Kidney tubule cell (primary cell): ENCODE measurements around the gene LIN7B.

Source experiments
- DNase-seq: peaks from one replicate; pipeline ENCODE4 v3.0.0-alpha.2; 2018; ENCODE audit warnings: low spot score

LIN7B gene

DNA sequence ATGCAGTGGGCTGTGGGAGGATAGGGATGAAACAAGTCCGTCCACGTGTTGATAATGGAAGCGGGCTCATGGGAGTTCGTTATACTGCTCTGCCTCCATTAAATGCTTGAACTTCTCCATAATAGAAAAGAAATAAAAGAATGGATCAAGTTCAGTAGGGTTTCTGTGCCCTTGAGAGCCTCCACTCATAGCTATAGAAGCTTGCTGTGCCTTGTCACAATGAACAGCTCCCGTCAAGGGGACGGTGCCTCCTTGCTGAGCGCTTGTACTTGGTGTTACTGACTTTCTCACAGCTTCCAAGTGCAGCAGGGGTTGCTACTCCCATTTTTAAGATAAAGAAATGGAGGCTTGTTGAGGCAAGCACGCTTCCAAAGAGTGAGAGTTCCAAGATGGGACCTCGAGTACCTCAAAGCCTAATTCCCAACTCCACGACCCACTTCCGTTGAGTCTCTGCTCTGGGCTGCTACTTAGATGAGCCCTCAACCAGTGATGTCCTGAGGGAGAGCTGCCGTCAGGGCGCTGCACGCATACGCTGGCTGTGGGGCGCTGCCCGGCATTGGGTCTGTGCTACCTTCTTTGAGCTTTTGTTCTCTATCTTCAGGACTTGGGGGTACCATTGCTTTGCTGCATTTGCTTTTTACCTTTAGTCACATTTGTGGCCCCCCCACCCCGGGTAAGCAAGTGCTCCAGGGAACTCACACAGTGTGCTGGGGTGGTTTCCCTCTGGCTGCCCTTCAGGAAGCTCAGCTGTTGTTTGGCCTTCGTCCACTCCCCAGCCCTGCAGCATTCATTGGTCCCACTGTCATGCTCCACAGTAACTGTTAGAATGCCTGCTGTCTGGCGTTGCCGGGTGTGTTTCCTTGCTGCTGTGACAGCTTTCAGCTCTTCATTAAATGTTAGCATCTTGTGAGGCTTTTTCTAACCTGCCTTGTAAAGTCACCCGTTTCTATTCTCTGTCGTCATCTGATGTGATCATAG is 19.4 kb upstream of the LIN7B start:
- DNase-seq = no peak

DNA sequence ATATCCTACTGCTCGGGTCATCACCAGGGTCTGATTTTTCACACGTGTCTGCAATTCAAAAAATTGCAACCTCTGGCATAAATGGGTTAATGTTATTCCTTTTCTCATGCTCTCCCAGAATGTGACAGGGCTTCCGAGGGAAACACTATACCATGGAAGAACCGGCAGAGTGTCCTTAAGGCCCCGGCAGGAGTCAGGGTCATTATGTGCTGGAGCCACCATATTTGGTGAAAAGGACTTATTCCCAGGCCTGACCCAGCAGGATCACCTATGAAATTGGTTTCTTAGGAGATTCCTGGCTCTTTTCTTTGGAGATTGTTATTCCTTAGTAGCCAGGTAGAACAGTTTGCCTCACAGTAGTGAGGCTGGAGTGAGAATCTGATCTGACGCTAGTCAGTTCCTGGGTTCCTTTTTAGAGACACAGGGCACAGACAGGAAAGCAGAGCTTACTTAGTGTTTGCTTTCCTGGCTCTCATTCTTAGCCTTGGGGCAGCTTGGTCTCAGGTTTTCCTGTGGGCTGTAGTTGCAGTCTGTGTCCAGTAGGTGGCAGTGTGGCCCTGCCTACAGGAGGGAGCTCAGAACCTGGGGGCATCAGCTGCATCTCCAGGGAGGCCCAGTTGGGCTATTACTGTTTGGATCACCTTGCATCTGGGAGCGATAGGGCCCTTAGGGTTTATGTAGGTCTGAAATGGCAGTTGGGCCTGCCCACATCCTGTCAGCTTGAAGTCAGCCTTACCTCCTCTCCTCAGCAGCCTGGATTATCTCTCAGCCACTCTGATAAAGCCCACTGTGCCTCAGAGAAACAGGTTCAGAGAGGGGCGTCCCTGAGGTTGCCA is 16.5 kb upstream of the LIN7B start:
- peak; percentile 76 for DNase-seq

DNA sequence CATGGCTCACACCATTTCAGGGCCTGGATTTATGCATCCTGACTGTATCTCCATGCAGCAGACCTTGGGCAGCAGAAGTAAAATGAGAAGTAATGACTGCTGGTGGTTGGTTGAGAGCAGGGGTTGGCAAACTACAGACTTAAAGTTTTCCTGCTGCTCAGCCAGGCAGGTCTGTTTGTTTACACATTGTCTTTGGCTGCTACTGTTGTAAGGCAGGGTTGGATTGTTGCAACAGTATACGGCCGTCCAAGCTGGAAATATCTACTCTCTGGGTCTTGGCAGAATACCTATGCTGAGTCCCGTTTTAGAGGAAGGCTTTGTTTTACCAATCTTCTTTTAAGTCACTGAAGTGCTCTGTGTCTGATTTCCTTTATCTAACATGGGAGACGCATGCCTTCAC is 15.4 kb upstream of the LIN7B start:
- DNase-seq = no peak

DNA sequence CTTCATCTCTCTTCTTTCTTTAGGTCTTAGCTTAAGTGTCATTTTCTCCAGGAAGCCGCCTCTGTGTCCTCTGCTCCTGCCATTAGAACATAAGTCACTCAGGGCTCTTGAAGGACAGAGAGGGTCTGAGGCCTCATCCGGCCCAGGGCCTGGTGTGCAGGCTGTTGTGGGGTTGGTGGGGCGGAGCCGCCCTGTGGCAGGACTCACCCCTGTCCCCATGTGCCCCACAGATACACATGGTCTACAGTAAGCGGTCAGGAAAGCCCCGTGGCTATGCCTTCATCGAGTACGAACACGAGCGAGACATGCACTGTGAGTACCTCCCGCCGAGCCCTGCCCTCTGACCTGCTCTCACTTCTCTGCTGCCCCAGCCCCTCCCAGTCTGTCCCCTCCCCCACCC is 13.0 kb upstream of the LIN7B start:
- no peak for DNase-seq

DNA sequence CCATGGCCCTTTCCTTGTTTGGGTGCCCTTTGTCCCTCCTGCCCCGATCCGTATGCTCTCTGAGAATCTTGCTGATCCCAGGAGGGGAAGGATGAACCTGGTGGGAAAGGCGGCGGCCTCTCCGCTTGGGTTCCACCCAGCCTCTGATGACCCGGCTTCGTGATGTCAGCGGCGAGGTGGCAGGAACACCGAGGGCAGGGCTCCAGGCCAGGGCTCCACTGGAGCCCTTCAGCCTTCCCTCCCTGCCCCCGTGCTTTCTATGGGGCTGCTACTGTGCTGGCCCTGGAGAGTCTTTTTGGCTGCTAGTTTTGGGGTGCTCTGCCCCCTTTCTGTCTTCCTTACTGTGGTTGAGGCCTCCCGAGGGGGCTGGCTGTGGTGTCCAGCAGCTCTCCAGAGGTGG is 11.9 kb upstream of the LIN7B start:
- DNase-seq = no peak

DNA sequence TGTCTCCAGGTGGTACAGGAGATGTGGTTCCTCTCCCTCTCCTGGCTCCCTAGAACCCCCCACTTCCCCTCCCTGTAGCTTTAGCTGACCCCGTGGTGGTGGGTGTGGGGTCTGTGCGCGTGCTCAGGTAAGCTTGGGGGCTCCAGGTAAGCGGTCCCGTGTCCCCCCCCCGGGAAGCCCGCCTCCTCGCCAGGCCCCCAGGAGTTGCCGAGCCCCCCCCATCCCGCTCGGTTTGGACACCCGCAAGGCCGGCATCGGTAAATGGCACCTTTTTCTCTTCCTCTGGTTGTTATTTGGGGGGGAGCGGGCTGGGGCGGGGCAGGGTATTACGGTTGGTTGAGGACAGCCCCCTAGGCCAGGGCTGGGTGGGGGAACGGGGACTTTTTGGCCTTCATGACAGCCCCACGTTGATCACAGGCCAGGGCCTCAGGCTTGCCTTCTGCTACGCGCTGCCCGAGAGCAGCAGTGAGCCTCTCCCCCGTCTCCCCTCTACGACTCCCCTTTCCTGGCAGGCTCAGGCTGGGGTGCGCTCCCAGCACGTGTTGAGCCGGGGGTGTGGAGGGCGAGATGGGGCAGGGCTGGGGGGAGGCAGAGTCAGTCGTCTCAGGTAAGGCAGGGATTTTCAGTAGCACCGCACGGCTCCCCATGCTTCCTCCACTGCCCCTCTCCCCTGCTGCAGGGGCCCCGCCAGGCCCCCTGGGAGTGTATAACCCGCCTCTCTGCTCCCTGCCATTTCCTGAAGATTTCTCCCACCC is 10.7 kb upstream of the LIN7B start:
- DNase-seq = no peak

DNA sequence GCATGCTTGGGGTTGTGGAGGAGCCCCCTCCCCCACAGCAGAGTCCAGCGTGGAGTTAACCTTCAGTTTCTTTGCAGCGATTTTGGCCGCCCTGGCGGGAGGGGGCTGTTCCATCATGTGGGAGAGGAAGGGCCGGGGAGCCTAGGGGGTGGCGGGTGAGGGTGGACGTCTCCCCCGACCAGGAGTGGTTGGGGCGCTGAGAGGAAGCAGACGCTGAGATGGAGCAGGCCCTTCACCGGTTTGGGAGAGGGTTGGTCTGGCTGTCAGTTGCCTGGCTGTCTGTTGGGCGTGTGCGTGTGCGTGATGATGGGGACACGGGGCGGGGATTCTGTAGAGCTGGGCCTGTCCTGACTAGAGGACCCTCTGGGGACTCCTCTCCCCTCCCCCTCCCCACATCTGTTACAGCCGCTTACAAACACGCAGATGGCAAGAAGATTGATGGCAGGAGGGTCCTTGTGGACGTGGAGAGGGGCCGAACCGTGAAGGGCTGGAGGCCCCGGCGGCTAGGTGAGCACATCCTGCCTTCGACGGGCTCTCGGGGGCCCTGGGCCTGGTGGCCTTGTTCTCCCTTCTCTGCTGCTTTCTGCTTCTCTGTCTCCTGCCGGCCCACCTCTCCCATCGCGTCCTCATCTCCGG is 9.8 kb upstream of the LIN7B start:
- no peak for DNase-seq

DNA sequence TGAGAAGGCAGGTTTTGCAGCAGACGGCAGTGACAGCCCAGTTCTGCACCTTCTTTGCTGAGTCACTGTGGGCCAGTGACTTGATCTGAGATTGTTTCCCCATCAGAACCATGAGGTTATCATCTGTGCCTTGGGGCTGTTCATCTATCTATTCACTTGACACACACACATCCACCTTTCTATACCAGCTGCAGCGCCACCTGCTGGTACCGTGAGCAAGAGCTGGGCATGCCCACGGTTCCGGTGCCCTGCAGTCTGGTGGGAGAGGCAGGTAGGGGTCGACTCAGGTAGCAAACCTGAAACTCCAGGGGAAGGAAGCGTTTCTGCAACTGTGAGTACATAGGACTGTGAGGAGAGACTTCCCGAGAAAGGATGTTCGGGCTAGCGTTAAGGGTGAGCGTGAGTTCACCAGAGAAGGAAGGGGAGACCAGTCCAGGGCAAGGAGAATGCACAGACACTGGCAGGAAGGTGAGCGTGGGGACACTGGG is 7.5 kb upstream of the LIN7B start:
- DNase-seq = peak; percentile 64

DNA sequence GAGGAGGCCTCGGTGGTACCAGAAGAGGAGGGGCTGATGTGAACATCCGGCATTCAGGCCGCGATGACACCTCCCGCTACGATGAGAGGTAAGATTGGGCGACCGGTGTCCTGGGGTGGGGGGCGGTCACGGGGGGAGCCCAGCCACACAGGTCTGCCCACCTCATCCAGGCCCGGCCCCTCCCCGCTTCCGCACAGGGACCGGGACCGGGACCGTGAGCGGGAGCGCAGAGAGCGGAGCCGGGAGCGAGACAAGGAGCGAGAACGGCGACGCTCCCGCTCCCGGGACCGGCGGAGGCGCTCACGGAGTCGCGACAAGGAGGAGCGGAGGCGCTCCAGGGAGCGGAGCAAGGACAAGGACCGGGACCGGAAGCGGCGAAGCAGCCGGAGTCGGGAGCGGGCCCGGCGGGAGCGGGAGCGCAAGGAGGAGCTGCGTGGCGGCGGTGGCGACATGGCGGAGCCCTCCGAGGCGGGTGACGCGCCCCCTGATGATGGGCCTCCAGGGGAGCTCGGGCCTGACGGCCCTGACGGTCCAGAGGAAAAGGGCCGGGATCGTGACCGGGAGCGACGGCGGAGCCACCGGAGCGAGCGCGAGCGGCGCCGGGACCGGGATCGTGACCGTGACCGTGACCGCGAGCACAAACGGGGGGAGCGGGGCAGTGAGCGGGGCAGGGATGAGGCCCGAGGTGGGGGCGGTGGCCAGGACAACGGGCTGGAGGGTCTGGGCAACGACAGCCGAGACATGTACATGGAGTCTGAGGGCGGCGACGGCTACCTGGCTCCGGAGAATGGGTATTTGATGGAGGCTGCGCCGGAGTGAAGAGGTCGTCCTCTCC is 6.3 kb upstream of the LIN7B start:
- no peak for DNase-seq

DNA sequence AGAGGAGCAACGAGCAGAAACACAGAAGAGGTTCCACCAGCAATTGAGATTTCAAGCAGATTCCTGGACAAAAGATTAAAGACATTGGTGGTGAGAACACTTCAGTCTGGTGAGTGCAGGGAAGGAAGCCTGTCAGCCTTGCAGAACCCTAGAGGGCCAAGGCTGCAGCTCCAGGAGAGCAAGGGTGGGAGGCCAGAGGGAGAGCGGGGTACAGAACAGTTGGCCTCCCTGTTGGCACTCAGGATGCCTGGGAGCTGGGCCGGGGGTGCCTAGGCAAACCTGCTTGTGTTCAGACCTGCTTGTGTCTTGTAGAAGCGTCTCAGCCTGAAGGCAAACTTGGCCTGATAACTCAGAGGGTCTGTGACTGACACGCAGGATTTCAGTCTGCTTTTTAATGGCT is 5.1 kb upstream of the LIN7B start:
- DNase-seq = no peak

DNA sequence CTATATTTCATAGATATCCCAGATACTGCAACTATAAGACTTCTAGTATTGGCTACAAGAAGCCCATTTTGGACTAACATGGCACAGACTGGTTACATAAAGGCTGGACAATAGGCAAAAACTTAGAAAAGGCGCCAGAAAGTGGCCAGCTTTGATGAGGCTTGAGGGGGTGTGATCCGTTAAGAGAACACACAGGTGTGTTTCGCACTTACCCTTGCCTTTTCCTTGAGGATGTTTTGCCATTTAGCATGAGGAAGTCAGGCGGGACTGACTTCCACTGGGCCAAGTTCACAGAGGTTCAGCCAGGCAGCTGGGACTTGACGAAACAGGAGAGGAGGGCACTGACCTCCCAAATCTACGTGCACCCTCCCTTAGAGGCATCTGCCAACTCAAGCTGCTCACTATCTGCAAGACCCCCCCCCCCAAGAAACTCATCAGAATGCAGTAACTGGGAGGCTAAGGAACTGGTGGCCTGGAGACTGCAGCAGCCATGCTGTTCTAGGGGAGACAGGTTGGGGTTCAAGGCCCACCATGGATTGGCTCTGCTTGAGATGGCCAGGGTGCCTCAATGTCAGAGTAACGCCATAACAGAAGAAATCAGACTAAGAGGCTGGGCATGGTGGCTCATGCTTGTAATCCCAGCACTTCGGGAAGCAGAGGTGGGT is 4.5 kb upstream of the LIN7B start:
- no peak for DNase-seq

DNA sequence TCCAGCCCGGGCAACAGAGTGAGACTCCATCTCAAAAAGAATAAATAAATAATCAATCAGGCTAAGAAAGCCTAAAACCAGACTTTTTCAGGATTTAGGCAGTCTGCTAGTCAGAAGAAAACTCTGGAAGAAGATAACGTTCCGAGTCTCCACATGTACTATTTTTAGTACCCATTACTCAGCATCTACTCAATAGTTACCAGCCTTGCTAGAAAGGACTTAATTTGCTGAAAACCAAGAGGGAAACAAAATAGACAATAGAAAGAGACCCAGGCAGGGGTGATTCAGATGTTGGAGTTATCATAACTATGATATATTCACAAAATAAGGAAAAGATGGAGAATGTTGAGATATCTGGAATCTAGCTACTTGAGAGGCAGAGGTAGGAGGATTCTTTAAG is 3.6 kb upstream of the LIN7B start:
- DNase-seq = no peak

DNA sequence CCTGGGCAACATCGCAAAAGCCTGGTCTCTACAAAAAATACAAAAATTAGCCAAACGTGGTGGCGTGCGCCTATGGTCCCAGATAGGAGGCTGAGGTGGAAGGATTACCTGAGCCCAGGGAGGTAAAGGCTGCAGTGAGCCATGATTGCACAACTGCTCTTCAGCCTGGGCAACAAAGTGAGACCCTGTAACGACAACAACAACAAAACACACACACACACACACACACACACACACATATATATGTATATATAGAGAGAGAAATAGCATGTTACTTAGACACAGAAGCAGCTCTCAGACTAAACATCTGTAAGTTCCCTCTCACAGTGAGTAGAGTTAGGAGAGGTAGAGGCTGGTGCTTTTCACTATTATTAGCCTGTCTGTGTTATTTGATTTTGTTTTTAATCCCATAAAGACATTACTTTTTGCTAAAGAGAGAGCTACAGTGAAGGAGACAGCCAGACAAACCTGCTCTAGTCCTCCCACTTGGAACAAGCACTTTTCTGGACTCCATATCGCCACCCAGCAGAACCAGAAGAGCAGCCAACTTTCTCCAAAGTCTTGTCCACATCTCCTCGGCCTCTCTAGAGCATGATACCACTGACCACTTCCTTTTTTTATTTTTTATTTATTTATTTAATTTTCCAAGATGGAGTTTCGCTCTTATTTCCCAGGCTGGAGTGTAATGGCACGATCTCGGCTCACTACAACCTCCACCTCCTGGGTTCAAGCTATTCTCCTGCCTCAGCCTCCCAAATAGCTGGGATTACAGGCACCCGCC is 2.8 kb upstream of the LIN7B start:
- DNase-seq = no peak

DNA sequence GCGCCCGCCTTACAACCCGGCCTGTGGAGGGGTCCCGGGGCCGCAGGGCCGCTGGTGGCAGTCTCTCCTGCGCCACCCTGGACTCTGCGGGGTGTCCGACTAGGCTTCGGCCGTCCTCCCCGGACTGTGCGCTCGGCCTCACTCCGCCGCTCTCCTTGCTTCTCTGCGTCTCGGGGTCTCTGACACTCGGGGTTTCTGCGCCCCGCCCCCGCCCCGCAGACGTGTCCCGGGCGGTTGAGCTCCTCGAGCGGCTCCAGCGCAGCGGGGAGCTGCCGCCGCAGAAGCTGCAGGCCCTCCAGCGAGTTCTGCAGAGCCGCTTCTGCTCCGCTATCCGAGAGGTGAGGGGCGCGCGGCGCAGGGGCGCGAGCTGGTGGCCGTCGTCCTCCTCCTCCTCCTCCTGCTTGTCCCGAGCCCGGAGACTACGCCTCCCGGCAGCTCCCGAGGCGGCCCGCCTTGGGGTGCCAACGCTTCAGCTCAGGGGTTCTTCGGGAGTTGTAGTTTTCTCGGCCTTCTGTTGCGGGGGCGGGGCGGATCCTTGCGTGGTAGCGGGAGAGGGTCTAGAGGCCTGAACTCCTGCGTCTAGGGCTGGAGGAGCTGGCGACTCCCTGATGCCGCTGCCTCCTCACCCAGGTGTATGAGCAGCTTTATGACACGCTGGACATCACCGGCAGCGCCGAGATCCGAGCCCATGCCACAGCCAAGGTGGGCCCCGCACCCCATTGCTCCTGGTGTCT is 627 bp downstream of the LIN7B start:
- DNase-seq = no peak

DNA sequence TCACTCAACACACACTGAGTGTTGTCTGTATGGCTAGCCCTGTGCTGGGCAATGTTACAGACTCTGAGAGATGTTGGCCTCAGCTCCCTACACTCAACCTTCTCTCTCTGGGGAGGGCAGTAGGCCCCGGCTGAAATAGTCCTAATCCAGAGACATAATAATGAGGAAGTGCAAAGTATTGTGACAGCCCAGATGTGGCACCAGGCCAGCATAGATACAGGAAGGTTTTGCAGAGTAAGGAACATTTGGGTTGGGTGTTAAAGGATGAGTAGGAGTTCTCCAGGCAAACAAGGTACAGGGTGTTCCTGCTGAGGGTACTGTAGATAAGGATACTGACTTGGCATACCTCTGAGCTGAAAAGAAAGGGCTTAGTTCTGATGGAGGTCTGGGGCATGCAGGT is 2.4 kb downstream of the LIN7B start:
- no peak for DNase-seq

DNA sequence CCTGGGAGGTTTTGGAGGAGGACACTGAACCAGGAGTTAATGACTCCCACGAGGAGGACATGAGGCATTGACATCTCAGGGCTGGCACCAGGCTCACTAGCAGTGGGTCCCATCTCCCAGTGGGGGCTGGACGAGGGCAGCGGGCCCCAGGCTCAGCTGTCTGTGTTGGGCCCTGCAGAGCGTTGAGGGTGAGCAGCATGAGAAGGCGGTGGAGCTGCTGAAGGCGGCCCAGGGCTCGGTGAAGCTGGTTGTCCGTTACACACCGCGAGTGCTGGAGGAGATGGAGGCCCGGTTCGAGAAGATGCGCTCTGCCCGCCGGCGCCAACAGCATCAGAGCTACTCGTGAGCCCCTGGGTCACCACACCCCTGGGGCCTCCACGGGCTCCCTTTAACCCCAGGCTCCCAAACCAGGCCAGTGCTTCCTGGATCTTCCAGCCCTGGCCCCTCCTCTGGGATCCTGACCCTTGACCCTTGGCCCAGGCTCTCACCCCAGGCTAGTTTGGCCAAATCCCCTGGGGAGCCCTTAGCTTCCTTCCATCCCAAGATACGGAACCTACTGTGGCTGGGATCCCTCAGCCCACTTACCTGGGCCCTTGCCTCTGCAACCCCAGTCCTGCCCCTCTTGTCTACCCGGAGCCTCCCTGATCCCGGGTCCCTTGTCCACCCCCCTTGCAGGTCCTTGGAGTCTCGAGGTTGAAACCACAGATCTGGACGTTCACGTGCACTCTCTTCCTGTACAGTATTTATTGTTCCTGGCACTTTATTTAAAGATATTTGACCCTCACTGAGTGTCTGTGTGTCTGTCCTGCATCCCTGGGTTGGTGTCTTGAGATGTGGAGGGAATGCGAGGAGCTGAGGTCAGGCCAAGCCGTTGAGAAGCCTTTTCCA is 3.8 kb downstream of the LIN7B start:
- DNase-seq = no peak

DNA sequence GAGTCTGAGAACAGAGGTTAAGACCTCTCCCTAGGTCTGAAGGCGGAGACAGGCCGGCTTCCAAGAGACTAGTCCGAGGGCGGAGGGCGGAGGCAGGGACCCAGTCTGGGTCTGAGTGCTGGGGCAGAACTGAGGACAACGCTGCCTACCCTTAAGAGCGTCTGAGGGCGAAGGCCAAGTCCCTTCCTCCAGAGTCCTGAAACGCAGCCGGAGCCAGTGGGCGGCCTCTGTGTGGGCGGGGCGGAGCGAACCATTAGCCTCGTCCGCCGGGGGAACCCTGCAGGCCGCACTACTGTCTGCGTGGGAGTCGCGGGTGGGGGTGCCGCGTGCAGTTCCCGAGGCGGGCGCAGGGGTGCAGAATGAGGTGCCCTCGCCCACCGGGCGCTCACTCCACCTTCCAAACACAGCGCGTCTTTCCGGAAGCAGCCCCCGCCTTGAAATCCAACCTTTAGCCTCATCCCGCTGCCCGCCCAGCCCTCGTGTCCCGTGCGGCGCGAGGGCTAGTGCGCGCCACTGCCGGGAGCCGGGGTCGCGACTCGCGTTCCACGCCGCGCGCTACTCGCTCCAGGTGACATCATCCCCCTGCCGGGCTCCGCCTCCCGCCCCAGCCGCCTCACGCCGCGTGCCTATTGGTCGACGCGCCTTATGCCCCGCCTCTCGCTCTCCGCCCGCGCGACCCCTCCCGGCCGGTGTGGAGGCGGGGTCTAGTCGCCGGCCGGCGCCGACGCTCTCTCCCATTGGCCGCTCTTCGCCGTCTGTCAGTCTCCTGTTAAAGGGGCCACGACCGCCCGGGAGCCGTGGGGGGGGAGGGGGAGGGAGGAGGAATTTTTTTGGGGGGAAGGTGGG is 4.6 kb downstream of the LIN7B start, which contains the start of gene C19orf73:
TSS of gene C19orf73 (minus strand) at position 579 of the 846 bp plus-strand sequence. CDS start at position 458, 121 bp downstream.
- DNase-seq = peak; percentile 95
